Endothelial cell of umbilical vein (primary cell): ENCODE data around the gene MAN1A1. TPM values are rescaled to one million over a fixed set of nuclear protein-coding genes. Genes with fewer than 3 reads are reported as not detected.

Source experiments
- BruUV-seq: library from RNA; stranded (reverse); fragments of 400-500 nt; replicated peaks from 2 replicates; lab custom pipeline; 2021; lab: Mats Ljungman, UMichigan
- CTCF ChIA-PET: fragments of 300-600, 350-600 bp; sonication (Branson Sonifier 250); formaldehyde crosslinking; loops from one replicate; lab custom pipeline; 2021; ENCODE audit warnings: antibody characterized with exemption, inconsistent platforms; lab: Charles Lee
- POLR2A ChIA-PET: fragments of 300-600, 350-600 bp; sonication (Branson Sonifier 250); formaldehyde crosslinking; loops from one replicate; lab custom pipeline; 2021; ENCODE audit warnings: antibody characterized with exemption, inconsistent platforms; lab: Charles Lee
- DNase-seq: peaks from one replicate; pipeline ENCODE4 v3.0.0-alpha.2; 2011; ENCODE audit warnings: low read depth, low spot score
- FAIRE-seq: peaks from 2 replicates; lab custom pipeline; 2011; peaks lifted over from hg19 to GRCh38; lab: Jason Lieb, UNC
- H2AFZ ChIP-seq: 2 replicates; pipeline ENCODE4 v1.6.0; 2012; ENCODE audit warnings: low read depth, low read length, control low read depth, inconsistent platforms
- H3K27ac ChIP-seq: 2 replicates; pipeline ENCODE4 v1.5.1; 2011; ENCODE audit warnings: low read depth, mild to moderate bottlenecking, control low read depth, low read length, moderate library complexity; ENCODE audit not compliant: insufficient read depth
- H3K27me3 ChIP-seq, 2 experiments: 2 replicates each; pipeline versions ENCODE4 v1.6.0 to v1.6.1; 2011; ENCODE audit warnings: low read length in 2 of 2, mixed read lengths in 1 of 2; ENCODE audit not compliant: control insufficient read depth in 2 of 2, insufficient read depth in 2 of 2
- H3K36me3 ChIP-seq, 2 experiments: 2 replicates in 1 of 2; 3 replicates in 1 of 2; pipeline ENCODE4 v1.5.1; 2011; ENCODE audit warnings: low read length in 2 of 2, mild to moderate bottlenecking in 1 of 2, moderate library complexity in 1 of 2; ENCODE audit not compliant: control insufficient read depth in 2 of 2, insufficient read depth in 2 of 2; ENCODE audit errors: extremely low read depth in 1 of 2
- H3K4me1 ChIP-seq: 3 replicates; pipeline ENCODE4 v1.5.1; 2011; ENCODE audit warnings: mild to moderate bottlenecking, low read length; ENCODE audit not compliant: control insufficient read depth, insufficient read depth; ENCODE audit errors: extremely low read depth
- H3K4me2 ChIP-seq: 2 replicates; pipeline ENCODE4 v1.6.1; 2011; ENCODE audit warnings: low read length, control low read depth, mixed read lengths; ENCODE audit not compliant: insufficient read depth
- H3K4me3 ChIP-seq, 3 experiments: fragments of 200-600 bp in 1 of 3; sonication (generic), shearing (Covaris generic) in 1 of 3; replicated peaks in 1 of 3; 2 replicates each; pipeline ENCODE4 v1.5.1; 2011 to 2016; ENCODE audit warnings: control low read depth in 3 of 3, low read length in 3 of 3, mild to moderate bottlenecking in 2 of 3, inconsistent platforms in 1 of 3, low read depth in 1 of 3, moderate library complexity in 1 of 3; ENCODE audit not compliant: insufficient read depth in 1 of 3
- H3K79me2 ChIP-seq: 2 replicates; pipeline ENCODE4 v1.6.0; 2012; ENCODE audit warnings: low read length, inconsistent platforms; ENCODE audit not compliant: control insufficient read depth, insufficient read depth
- H3K9ac ChIP-seq: replicated peaks from 2 replicates; pipeline ENCODE3; 2011; ENCODE audit warnings: low read length, control low read depth; ENCODE audit not compliant: insufficient read depth; ENCODE audit errors: extremely low read depth
- H3K9me1 ChIP-seq: replicated peaks from 3 replicates; pipeline ENCODE4 v1.6.0; 2011; ENCODE audit warnings: mild to moderate bottlenecking, low read length; ENCODE audit not compliant: control insufficient read depth, insufficient read depth; ENCODE audit errors: extremely low read depth
- H3K9me3 ChIP-seq: replicated peaks from 2 replicates; pipeline ENCODE4 v1.5.1; 2012; ENCODE audit warnings: low read length, inconsistent platforms; ENCODE audit not compliant: control insufficient read depth, insufficient read depth
- H4K20me1 ChIP-seq: replicated peaks from 2 replicates; pipeline ENCODE3; 2011; ENCODE audit warnings: mild to moderate bottlenecking, low read length; ENCODE audit not compliant: control insufficient read depth, insufficient read depth; ENCODE audit errors: extremely low read depth
- CTCF ChIP-seq, 2 donors: IDR thresholded peaks; 1 replicate in 1 of 2; 2 replicates in 1 of 2; pipeline ENCODE4 v1.5.1; 2011; ENCODE audit warnings: low read length in 2 of 2, mild to moderate bottlenecking in 2 of 2, moderate library complexity in 2 of 2, control low read depth in 1 of 2, inconsistent platforms in 1 of 2, low read depth in 1 of 2; ENCODE audit not compliant: insufficient read depth in 1 of 2; ENCODE audit errors: extremely low read depth in 1 of 2
- EZH2 ChIP-seq: IDR thresholded peaks from 2 replicates; pipeline ENCODE4 v1.6.1; 2012; ENCODE audit warnings: borderline replicate concordance, low read depth, mild to moderate bottlenecking, moderate library complexity, low read length, inconsistent platforms; ENCODE audit not compliant: severe bottlenecking
- FOS ChIP-seq: IDR thresholded peaks from 2 replicates; pipeline ENCODE4 v1.6.1; 2011; ENCODE audit warnings: mild to moderate bottlenecking, low read length, moderate library complexity, borderline replicate concordance; ENCODE audit not compliant: insufficient read depth
- GATA2 ChIP-seq: IDR thresholded peaks from 2 replicates; pipeline ENCODE4 v1.7.0; 2011; ENCODE audit warnings: low read depth, mild to moderate bottlenecking, moderate library complexity, mixed read lengths, low read length; ENCODE audit not compliant: insufficient read length, insufficient read depth
- JUN ChIP-seq: IDR thresholded peaks from 2 replicates; pipeline ENCODE4 v1.6.1; 2011; ENCODE audit warnings: borderline replicate concordance, low read depth; ENCODE audit not compliant: insufficient read length, insufficient read depth
- MYC ChIP-seq: IDR thresholded peaks from one replicate; pipeline ENCODE4 v1.6.1; 2011; ENCODE audit warnings: mild to moderate bottlenecking, low read depth, low read length
- POLR2A ChIP-seq: IDR thresholded peaks from 2 replicates; pipeline ENCODE4 v1.6.1; 2012; ENCODE audit warnings: low read depth, mild to moderate bottlenecking, control low read depth, low read length
- POLR2AphosphoS5 ChIP-seq: IDR thresholded peaks from 2 replicates; pipeline ENCODE4 v1.6.1; 2012; ENCODE audit warnings: low read depth, mild to moderate bottlenecking, control low read depth, low read length, moderate library complexity; ENCODE audit not compliant: insufficient read depth
- dilution Hi-C: fragments of 300-500 bp; cut with MboI; formaldehyde crosslinking; loops from one replicate; pipeline ENCODE4 v1.15.0; 2019; ENCODE audit warnings: low sequenced_read_pairs; ENCODE audit not compliant: extremely low pct_ligation_motif_present
- intact Hi-C: fragments of 100-400 bp; cut with micrococcal nuclease; formaldehyde crosslinking; loops from one replicate; pipeline ENCODE4 v1.10.0; 2022
- polyA plus RNA-seq, 4 experiments: library from polyadenylated mRNA; depleted of rRNA in 3 of 4; stranded (reverse) in 3 of 4; unstranded in 1 of 4; fragments of >200 nt; gene quantifications; 2 replicates each; pipeline versions ENCODE4 v1.2.1 to v1.2.3, GENCODE V29; 2011 to 2012; ENCODE audit warnings: missing spikeins in 1 of 4
- total RNA-seq: library from RNA; stranded (reverse); gene quantifications from 2 replicates; pipeline ENCODE4 v1.2.3, GENCODE V29; 2021
- TF ChIP-seq, protein P1 (sequence below): IDR thresholded peaks from 2 replicates; pipeline ENCODE4 v1.6.1; 2011; ENCODE audit not compliant: insufficient read depth, insufficient read length

Gene MAN1A1
- total and polyA plus RNA-seq, 2 donors (not counting 3 experiments of a cell fraction or from before 2014, with no cell fraction given), result 3.3 to 12.9 TPM

- FAIRE-seq (no peak), DNase-seq (peak; percentile 48)
- Histone ChIP-seq H2AFZ (no peak overlapping the region), H3K79me2 (no peaks in the 10 kb centered on the region), H3K27me3 (no peaks in the 10 kb centered on the region), H3K36me3 (no peaks in the 10 kb centered on the region), H4K20me1 (no peaks in the 10 kb centered on the region), H3K27ac (no peak overlapping the region), H3K4me3 (peak overlapping the region in 2 of 3 experiments; percentile 97), H3K9ac (peak overlapping the region; percentile 87), H3K4me1 (peaks cover 10% of the 10 kb centered on the region), H3K9me3 (no peaks in the 10 kb centered on the region), H3K9me1 (no peaks in the 10 kb centered on the region), H3K4me2 (peak overlapping the region; percentile 100)
- no peak for TF ChIP-seq CTCF (IDR thresholded peaks at IDR 0.05; ENCODE audit: extremely low read depth in 1 of 2, insufficient read depth in 1 of 2, low read depth in 1 of 2, low read length in 2 of 2)
- no peak for TF ChIP-seq MYC
- no peak for TF ChIP-seq JUN
- TF ChIP-seq FOS, result no peak
- no peak for TF ChIP-seq EZH2
- no peak for TF ChIP-seq POLR2A
- TF ChIP-seq GATA2, result no peak
- TF ChIP-seq POLR2AphosphoS5, result no peak
- TF ChIP-seq, protein P1, sequence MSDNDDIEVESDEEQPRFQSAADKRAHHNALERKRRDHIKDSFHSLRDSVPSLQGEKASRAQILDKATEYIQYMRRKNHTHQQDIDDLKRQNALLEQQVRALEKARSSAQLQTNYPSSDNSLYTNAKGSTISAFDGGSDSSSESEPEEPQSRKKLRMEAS, result no peak
- BruUV-seq, result no TSS peak
- ChIA-PET CTCF (interaction anchor here (0.8 to 1.9 kb wide), 7 partner anchors 9 to 240 kb away, joined by 3 to 13 read pairs (median 6); no protein-coding TSS in a partner anchor), POLR2A (interaction anchor here (1.5 kb wide), 1 partner anchor 16 kb away, joined by 3 read pairs; no protein-coding TSS in a partner anchor)
- intact Hi-C loops (loop anchor here (5.0 kb wide), 1 partner anchor 626 kb away; no protein-coding TSS in a partner anchor), dilution Hi-C loops (no loop called here)
Observed at GRCh38 chr6:119350952-119351372, 1.4 kb upstream of the MAN1A1 start.
